Prostate gland (tissue), 2 donors: Measurements from ENCODE around the gene DOLK.

Source experiments
- POLR2A ChIP-seq: fragments of 450-650 bp; IDR thresholded peaks from one replicate; pipeline ENCODE4 v1.6.1; 2016; ENCODE audit warnings: antibody characterized with exemption, mild to moderate bottlenecking
- POLR2AphosphoS5 ChIP-seq: sonication (generic); formaldehyde crosslinking; IDR thresholded peaks from one replicate; pipeline ENCODE4 v1.6.1; 2017; ENCODE audit warnings: antibody characterized with exemption
- TF ChIP-seq, protein P1 (sequence below), 4 experiments: fragments of 200-600 bp in 2 of 4; fragments of 450-650 bp in 2 of 4; sonication (generic) in 2 of 4; IDR thresholded peaks; 1 replicate in 3 of 4; 2 replicates in 1 of 4; pipeline ENCODE4 v1.5.1; 2016 to 2019; ENCODE audit warnings: antibody characterized with exemption in 4 of 4, mild to moderate bottlenecking in 2 of 4, moderate library complexity in 2 of 4

- no peak for TF ChIP-seq POLR2AphosphoS5
- TF ChIP-seq, protein P1, sequence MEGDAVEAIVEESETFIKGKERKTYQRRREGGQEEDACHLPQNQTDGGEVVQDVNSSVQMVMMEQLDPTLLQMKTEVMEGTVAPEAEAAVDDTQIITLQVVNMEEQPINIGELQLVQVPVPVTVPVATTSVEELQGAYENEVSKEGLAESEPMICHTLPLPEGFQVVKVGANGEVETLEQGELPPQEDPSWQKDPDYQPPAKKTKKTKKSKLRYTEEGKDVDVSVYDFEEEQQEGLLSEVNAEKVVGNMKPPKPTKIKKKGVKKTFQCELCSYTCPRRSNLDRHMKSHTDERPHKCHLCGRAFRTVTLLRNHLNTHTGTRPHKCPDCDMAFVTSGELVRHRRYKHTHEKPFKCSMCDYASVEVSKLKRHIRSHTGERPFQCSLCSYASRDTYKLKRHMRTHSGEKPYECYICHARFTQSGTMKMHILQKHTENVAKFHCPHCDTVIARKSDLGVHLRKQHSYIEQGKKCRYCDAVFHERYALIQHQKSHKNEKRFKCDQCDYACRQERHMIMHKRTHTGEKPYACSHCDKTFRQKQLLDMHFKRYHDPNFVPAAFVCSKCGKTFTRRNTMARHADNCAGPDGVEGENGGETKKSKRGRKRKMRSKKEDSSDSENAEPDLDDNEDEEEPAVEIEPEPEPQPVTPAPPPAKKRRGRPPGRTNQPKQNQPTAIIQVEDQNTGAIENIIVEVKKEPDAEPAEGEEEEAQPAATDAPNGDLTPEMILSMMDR (IDR thresholded peaks at IDR 0.05), result no peak
- TF ChIP-seq POLR2A, result no peak
These were observed 22.1 kb upstream of the DOLK start for GRCh38 chr9:128969491-128969890.
